Measurements from ENCODE around the gene GALNT2. TPM values are rescaled to one million over a fixed set of nuclear protein-coding genes. Genes with fewer than 3 reads are reported as not detected.

The GALNT2 gene
- total RNA-seq, 1 donor, result 17.2 TPM

- Histone ChIP-seq H3K4me3 (ENCODE audit: low read length) (no peak overlapping the region), H3K9me3 (ENCODE audit: low read depth, low read length) (no peaks in the 10 kb centered on the region), H3K4me1 (ENCODE audit: insufficient read depth, low read length) (peaks cover 10% of the 10 kb centered on the region), H3K27me3 (ENCODE audit: insufficient read depth, low read length) (no peaks in the 10 kb centered on the region)
Observed at GRCh38 chr1:230293390-230293700, 226.3 kb downstream of the GALNT2 start.

GRCh38 chr1:230295367-230295766 lies 228.3 kb downstream of the GALNT2 start:
- no peaks in the 10 kb centered on the region for H3K9me3 ChIP-seq (ENCODE audit: low read depth, low read length)
- H3K4me1 ChIP-seq (ENCODE audit: insufficient read depth, low read length), result peaks cover 11% of the 10 kb centered on the region
- H3K27me3 ChIP-seq (ENCODE audit: insufficient read depth, low read length), result no peaks in the 10 kb centered on the region
- no peak overlapping the region for H3K4me3 ChIP-seq (ENCODE audit: low read length)

- H3K4me3 ChIP-seq (ENCODE audit: low read length), result no peak overlapping the region
- no peaks in the 10 kb centered on the region for H3K9me3 ChIP-seq (ENCODE audit: low read depth, low read length)
- peaks cover 14% of the 10 kb centered on the region for H3K4me1 ChIP-seq (ENCODE audit: insufficient read depth, low read length)
- H3K27me3 ChIP-seq (ENCODE audit: insufficient read depth, low read length), result no peaks in the 10 kb centered on the region
Observed at GRCh38 chr1:230299191-230300006, 232.4 kb downstream of the GALNT2 start.

GRCh38 chr1:230300322-230301301 lies 233.6 kb downstream of the GALNT2 start:
- Histone ChIP-seq H3K9me3 (ENCODE audit: low read depth, low read length) (no peaks in the 10 kb centered on the region), H3K4me3 (ENCODE audit: low read length) (no peak overlapping the region), H3K4me1 (ENCODE audit: insufficient read depth, low read length) (peaks cover 14% of the 10 kb centered on the region), H3K27me3 (ENCODE audit: insufficient read depth, low read length) (no peaks in the 10 kb centered on the region)

- no peaks in the 10 kb centered on the region for H3K27me3 ChIP-seq (ENCODE audit: insufficient read depth, low read length)
- H3K4me3 ChIP-seq (ENCODE audit: low read length), result no peak overlapping the region
- no peaks in the 10 kb centered on the region for H3K9me3 ChIP-seq (ENCODE audit: low read depth, low read length)
- peaks cover 14% of the 10 kb centered on the region for H3K4me1 ChIP-seq (ENCODE audit: insufficient read depth, low read length)
Observed at GRCh38 chr1:230301322-230301721, 234.3 kb downstream of the GALNT2 start.

GRCh38 chr1:230301822-230302221 lies 234.8 kb downstream of the GALNT2 start:
- Histone ChIP-seq H3K27me3 (ENCODE audit: insufficient read depth, low read length) (no peaks in the 10 kb centered on the region), H3K4me1 (ENCODE audit: insufficient read depth, low read length) (peaks cover 14% of the 10 kb centered on the region), H3K9me3 (ENCODE audit: low read depth, low read length) (no peaks in the 10 kb centered on the region), H3K4me3 (ENCODE audit: low read length) (no peak overlapping the region)

- no peak overlapping the region for H3K4me3 ChIP-seq (ENCODE audit: low read length)
- H3K27me3 ChIP-seq (ENCODE audit: insufficient read depth, low read length), result no peaks in the 10 kb centered on the region
- no peaks in the 10 kb centered on the region for H3K9me3 ChIP-seq (ENCODE audit: low read depth, low read length)
- peaks cover 14% of the 10 kb centered on the region for H3K4me1 ChIP-seq (ENCODE audit: insufficient read depth, low read length)
Observed at GRCh38 chr1:230303069-230303468, 236.0 kb downstream of the GALNT2 start.

GRCh38 chr1:230303822-230304221 lies 236.8 kb downstream of the GALNT2 start:
- Histone ChIP-seq H3K4me3 (ENCODE audit: low read length) (no peak overlapping the region), H3K4me1 (ENCODE audit: insufficient read depth, low read length) (peaks cover 14% of the 10 kb centered on the region), H3K27me3 (ENCODE audit: insufficient read depth, low read length) (no peaks in the 10 kb centered on the region), H3K9me3 (ENCODE audit: low read depth, low read length) (no peaks in the 10 kb centered on the region)

GRCh38 chr1:230306169-230306568 lies 239.1 kb downstream of the GALNT2 start:
- Histone ChIP-seq H3K4me1 (ENCODE audit: insufficient read depth, low read length) (peaks cover 7% of the 10 kb centered on the region), H3K9me3 (ENCODE audit: low read depth, low read length) (no peaks in the 10 kb centered on the region), H3K4me3 (ENCODE audit: low read length) (no peak overlapping the region), H3K27me3 (ENCODE audit: insufficient read depth, low read length) (no peaks in the 10 kb centered on the region)

GRCh38 chr1:230307213-230307612 lies 240.2 kb downstream of the GALNT2 start:
- no peaks in the 10 kb centered on the region for H3K27me3 ChIP-seq (ENCODE audit: insufficient read depth, low read length)

GRCh38 chr1:230308039-230308438 lies 241.0 kb downstream of the GALNT2 start:
- no peaks in the 10 kb centered on the region for H3K9me3 ChIP-seq (ENCODE audit: low read depth, low read length)
- no peak overlapping the region for H3K4me3 ChIP-seq (ENCODE audit: low read length)
- H3K4me1 ChIP-seq (ENCODE audit: insufficient read depth, low read length), result peaks cover 4% of the 10 kb centered on the region
- H3K27me3 ChIP-seq (ENCODE audit: insufficient read depth, low read length), result no peaks in the 10 kb centered on the region

More at GRCh38 chr1:230307213-230307612, 240.2 kb downstream of the GALNT2 start:
- H3K4me3 ChIP-seq (ENCODE audit: low read length), result no peak overlapping the region
- H3K9me3 ChIP-seq (ENCODE audit: low read depth, low read length), result no peaks in the 10 kb centered on the region
- peaks cover 4% of the 10 kb centered on the region for H3K4me1 ChIP-seq (ENCODE audit: insufficient read depth, low read length)

- Histone ChIP-seq H3K4me3 (ENCODE audit: low read length) (no peak overlapping the region), H3K27me3 (ENCODE audit: insufficient read depth, low read length) (no peaks in the 10 kb centered on the region), H3K4me1 (ENCODE audit: insufficient read depth, low read length) (peaks cover 4% of the 10 kb centered on the region), H3K9me3 (ENCODE audit: low read depth, low read length) (no peaks in the 10 kb centered on the region)
Observed at GRCh38 chr1:230308821-230309220, 241.8 kb downstream of the GALNT2 start.

GRCh38 chr1:230309646-230310177 lies 242.7 kb downstream of the GALNT2 start:
- Histone ChIP-seq H3K9me3 (ENCODE audit: low read depth, low read length) (no peaks in the 10 kb centered on the region), H3K4me1 (ENCODE audit: insufficient read depth, low read length) (peaks cover 4% of the 10 kb centered on the region), H3K27me3 (ENCODE audit: insufficient read depth, low read length) (no peaks in the 10 kb centered on the region), H3K4me3 (ENCODE audit: low read length) (no peak overlapping the region)

- Histone ChIP-seq H3K4me3 (ENCODE audit: low read length) (no peak overlapping the region), H3K4me1 (ENCODE audit: insufficient read depth, low read length) (peaks cover 4% of the 10 kb centered on the region), H3K27me3 (ENCODE audit: insufficient read depth, low read length) (no peaks in the 10 kb centered on the region), H3K9me3 (ENCODE audit: low read depth, low read length) (no peaks in the 10 kb centered on the region)
Observed at GRCh38 chr1:230310381-230311163, 243.5 kb downstream of the GALNT2 start.

Measured in mononuclear cell (primary cell).